GM12873 (cell line): Measurements from ENCODE around the gene FAM209A.

Source experiments
- TF ChIP-seq, protein P1 (sequence below): IDR thresholded peaks from 2 replicates; pipeline ENCODE4 v1.5.1; 2012; ENCODE audit warnings: low read depth, mild to moderate bottlenecking, moderate library complexity, low read length, control low read depth; ENCODE audit not compliant: insufficient read depth; ENCODE audit errors: missing control alignments

The FAM209A gene

DNA sequence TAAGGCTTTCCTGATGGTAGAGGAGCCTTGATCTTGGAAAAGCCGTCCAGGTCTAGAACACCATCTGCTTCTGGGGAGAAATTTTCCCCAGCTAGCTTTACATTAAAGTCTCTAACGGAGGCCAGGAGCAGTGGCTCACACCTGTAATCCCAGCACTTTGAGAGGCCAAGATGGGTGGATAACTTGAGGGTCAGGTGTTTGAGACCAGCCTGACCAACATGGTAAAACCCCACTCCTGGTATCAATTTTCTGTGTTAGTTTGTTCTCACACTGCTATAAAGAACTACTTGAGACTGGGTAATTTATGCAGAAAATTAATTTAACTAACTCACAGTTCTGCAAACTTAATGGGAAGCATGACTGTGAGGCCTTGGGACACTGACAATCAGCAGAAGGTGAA lies 46.3 kb downstream of the FAM209A start:
- TF ChIP-seq, protein P1, sequence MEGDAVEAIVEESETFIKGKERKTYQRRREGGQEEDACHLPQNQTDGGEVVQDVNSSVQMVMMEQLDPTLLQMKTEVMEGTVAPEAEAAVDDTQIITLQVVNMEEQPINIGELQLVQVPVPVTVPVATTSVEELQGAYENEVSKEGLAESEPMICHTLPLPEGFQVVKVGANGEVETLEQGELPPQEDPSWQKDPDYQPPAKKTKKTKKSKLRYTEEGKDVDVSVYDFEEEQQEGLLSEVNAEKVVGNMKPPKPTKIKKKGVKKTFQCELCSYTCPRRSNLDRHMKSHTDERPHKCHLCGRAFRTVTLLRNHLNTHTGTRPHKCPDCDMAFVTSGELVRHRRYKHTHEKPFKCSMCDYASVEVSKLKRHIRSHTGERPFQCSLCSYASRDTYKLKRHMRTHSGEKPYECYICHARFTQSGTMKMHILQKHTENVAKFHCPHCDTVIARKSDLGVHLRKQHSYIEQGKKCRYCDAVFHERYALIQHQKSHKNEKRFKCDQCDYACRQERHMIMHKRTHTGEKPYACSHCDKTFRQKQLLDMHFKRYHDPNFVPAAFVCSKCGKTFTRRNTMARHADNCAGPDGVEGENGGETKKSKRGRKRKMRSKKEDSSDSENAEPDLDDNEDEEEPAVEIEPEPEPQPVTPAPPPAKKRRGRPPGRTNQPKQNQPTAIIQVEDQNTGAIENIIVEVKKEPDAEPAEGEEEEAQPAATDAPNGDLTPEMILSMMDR, result no peak

DNA sequence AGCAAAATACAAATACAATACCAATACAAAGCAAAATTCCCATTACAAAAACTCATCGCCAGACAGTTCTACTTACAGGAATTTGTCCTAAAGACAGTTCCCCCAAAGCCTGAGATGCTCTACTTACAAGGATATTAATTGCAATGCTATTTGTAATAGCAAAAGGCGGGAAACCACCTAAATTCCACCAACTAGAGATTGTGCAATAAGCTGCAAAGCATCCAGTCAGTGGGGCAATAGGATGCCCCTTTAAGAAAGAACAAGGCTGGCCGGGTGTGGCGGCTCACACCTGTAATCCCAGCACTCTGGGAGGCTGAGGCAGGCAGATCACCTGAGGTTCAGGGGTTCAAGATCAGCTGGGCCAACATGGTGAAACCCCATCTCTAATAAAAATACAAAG lies 47.6 kb downstream of the FAM209A start:
- TF ChIP-seq, protein P1, result no peak

DNA sequence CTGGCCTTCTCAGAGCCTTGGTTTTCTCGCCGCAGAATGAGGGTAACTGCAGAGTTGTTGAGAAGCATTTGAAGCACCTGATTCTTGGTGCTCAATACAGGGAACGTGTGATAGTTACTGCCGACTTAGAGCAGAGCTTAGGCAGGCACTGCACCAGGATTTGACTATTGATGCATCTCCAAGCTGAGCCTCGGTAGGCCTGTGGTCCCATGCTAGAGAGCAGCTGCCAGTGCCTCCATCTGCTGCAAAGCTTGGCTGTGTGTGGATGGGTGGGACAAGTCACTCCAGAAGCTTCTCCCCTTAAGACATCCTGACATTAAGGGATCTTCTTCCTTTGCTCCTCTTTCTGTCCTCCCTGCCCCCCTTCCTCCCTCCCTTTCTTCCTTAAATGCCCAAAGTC lies 49.4 kb downstream of the FAM209A start:
- TF ChIP-seq, protein P1, result no peak

DNA sequence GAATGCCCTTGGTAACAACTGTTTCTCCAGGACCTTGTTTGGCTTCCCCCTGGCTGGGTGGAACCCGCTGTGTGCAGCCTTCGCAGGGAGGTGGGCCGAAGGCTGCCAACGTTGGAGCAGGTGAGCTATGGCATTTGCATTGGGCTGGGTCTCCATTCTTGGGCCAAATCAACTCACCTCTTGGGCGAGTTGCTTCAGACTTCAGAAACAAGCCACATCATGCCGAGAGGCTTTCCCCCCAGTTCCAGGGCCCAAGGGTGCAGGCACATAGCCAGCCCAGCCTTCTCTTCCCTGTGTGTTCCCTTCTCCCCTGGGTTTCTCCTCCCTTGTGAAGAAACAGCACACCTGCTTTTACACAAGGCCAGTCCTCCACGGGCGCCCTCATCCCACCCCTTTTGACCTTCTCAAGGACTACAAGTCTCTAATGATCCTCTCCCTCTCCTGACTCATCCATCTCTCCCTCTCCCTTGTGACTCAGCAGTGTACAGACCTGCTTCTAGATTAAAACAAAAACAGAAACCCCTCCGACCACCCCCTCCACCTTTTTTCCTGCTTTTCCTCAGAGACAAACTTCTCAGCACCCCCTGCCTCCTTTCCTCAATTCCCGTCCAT lies 50.1 kb downstream of the FAM209A start:
- TF ChIP-seq, protein P1, result no peak

DNA sequence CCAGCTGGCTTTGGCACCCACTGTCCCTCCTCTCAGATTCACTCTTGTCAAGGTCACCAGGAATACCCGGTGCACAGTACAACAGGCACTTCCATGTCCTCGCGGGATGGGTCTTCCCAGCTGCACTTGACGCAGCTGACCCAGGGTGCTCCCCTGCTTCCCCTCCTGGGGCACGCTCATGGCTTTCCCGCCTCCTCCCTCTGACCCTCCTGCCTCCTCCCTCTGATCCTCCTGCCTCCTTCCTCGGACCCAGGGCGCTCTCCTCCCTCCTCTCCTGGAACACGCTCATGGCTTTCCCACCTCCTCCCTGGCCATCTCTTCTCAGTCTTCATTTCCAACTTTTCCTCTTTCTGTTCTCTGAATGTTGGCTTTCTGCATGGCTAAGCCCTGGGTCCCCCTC lies 50.6 kb downstream of the FAM209A start:
- TF ChIP-seq, protein P1, result no peak
